GM19467 (cell line): ENCODE results near the gene CLEC19A.

ENCODE experiments used
- ATAC-seq: cut with Tn5 transposase; IDR thresholded peaks from one replicate; pipeline ENCODE4 v1.9.1; 2021; ENCODE audit warnings: mild to moderate bottlenecking, moderate library complexity; ENCODE audit not compliant: unreplicated experiment

Gene CLEC19A

GRCh38 chr16:19285431-19285830, at the start of gene CLEC19A:
TSS of gene CLEC19A (plus strand) at chr16:19285731. CDS start at chr16:19285852, 121 bp downstream.
- no peak for ATAC-seq

- no peak for ATAC-seq
Measured at GRCh38 chr16:19235886-19236285, 49.6 kb upstream of the CLEC19A start.

- ATAC-seq = no peak
Measured at GRCh38 chr16:19236561-19237209, 48.8 kb upstream of the CLEC19A start.

GRCh38 chr16:19238406-19238805, 47.1 kb upstream of the CLEC19A start:
- no peak for ATAC-seq

GRCh38 chr16:19239511-19240155, 45.9 kb upstream of the CLEC19A start:
- ATAC-seq = no peak

- no peak for ATAC-seq
Measured at GRCh38 chr16:19240494-19240893, 45.0 kb upstream of the CLEC19A start.

GRCh38 chr16:19241512-19241911, 44.0 kb upstream of the CLEC19A start:
- no peak for ATAC-seq

GRCh38 chr16:19242186-19242585, 43.3 kb upstream of the CLEC19A start:
- ATAC-seq = no peak

GRCh38 chr16:19242987-19243575, 42.5 kb upstream of the CLEC19A start:
- ATAC-seq = no peak

- no peak for ATAC-seq
Measured at GRCh38 chr16:19245326-19245925, 40.1 kb upstream of the CLEC19A start.

GRCh38 chr16:19252904-19253303, 32.6 kb upstream of the CLEC19A start:
- no peak for ATAC-seq

GRCh38 chr16:19254611-19255010, 30.9 kb upstream of the CLEC19A start:
- ATAC-seq = no peak

GRCh38 chr16:19264123-19264673, 21.3 kb upstream of the CLEC19A start:
- ATAC-seq = no peak

- ATAC-seq = no peak
Measured at GRCh38 chr16:19265380-19265930, 20.1 kb upstream of the CLEC19A start.

GRCh38 chr16:19266774-19267173, 18.8 kb upstream of the CLEC19A start:
- no peak for ATAC-seq

GRCh38 chr16:19269098-19269497, 16.4 kb upstream of the CLEC19A start:
- ATAC-seq = no peak

GRCh38 chr16:19274165-19274797, 11.2 kb upstream of the CLEC19A start:
- ATAC-seq = no peak

- no peak for ATAC-seq
Measured at GRCh38 chr16:19278403-19278802, 7.1 kb upstream of the CLEC19A start.

- no peak for ATAC-seq
Measured at GRCh38 chr16:19281246-19281645, 4.3 kb upstream of the CLEC19A start.

- no peak for ATAC-seq
Measured at GRCh38 chr16:19282101-19282500, 3.4 kb upstream of the CLEC19A start.

GRCh38 chr16:19283637-19284036, 1.9 kb upstream of the CLEC19A start:
- ATAC-seq = no peak
